ENCODE results near the gene SELPLG.
"Not testable (repeated sequence)": the region's sequence is repeated elsewhere in the genome, so short reads cannot be mapped to it uniquely, and the experiment has no call there.

Gene SELPLG

GRCh38 chr12:108638141-108638827 lies 4.6 kb upstream of the SELPLG start:
- no peak for DNase-seq

- DNase-seq = no peak
Observed at GRCh38 chr12:108637222-108637971, 3.7 kb upstream of the SELPLG start.

GRCh38 chr12:108635997-108636808 lies 2.5 kb upstream of the SELPLG start:
- DNase-seq = peak in 1 of 5 donors; percentile 32

GRCh38 chr12:108635201-108635996 lies 1.7 kb upstream of the SELPLG start:
- peak in 2 of 5 donors; percentile 28 to 89 for DNase-seq

GRCh38 chr12:108634341-108634751 lies 652 bp upstream of the SELPLG start:
- DNase-seq = peak in 1 of 5 donors; percentile 87

- DNase-seq = no peak
Observed at GRCh38 chr12:108633081-108633533, 587 bp downstream of the SELPLG start.

- not testable (repeated sequence) for DNase-seq
Observed at GRCh38 chr12:108631261-108631660, 2.4 kb downstream of the SELPLG start.

- DNase-seq = peak in 1 of 5 donors; percentile 35
Observed at GRCh38 chr12:108630481-108631207, 3.0 kb downstream of the SELPLG start.

- DNase-seq = peak in 4 of 5 donors; percentile 41 to 75 (median 48)
Observed at GRCh38 chr12:108629824-108630476, 3.7 kb downstream of the SELPLG start.

- DNase-seq = peak in 1 of 5 donors; percentile 38
Observed at GRCh38 chr12:108629151-108629550, 4.5 kb downstream of the SELPLG start.

GRCh38 chr12:108627134-108627920 lies 6.4 kb downstream of the SELPLG start:
- no peak for DNase-seq

- DNase-seq = no peak
Observed at GRCh38 chr12:108625228-108625627, 8.5 kb downstream of the SELPLG start.

GRCh38 chr12:108623577-108623976 lies 10.1 kb downstream of the SELPLG start:
- no peak for DNase-seq

GRCh38 chr12:108622921-108623514 lies 10.7 kb downstream of the SELPLG start:
- DNase-seq = no peak

GRCh38 chr12:108622421-108622820 lies 11.3 kb downstream of the SELPLG start:
- DNase-seq = no peak

- no peak for DNase-seq
Observed at GRCh38 chr12:108621161-108621560, 12.5 kb downstream of the SELPLG start.

GRCh38 chr12:108620236-108620879 lies 13.3 kb downstream of the SELPLG start:
- DNase-seq = no peak

GRCh38 chr12:108619369-108620160 lies 14.1 kb downstream of the SELPLG start:
- no peak for DNase-seq

All from T-helper 1 cell (primary cell).